HG03558 (cell line): Measurements from ENCODE around the gene TOGARAM2.

Experiments used
- ATAC-seq: cut with Tn5 transposase; IDR thresholded peaks from one replicate; pipeline ENCODE4 v1.9.1; 2021; ENCODE audit warnings: moderate number of reproducible peaks; ENCODE audit not compliant: unreplicated experiment; ENCODE audit errors: extremely low read depth

The TOGARAM2 gene

GRCh38 chr2:28995765-28996750, 15.0 kb downstream of the TOGARAM2 start:
- no peak for ATAC-seq

GRCh38 chr2:28997237-28997846, 16.2 kb downstream of the TOGARAM2 start:
- ATAC-seq: no peak

DNA sequence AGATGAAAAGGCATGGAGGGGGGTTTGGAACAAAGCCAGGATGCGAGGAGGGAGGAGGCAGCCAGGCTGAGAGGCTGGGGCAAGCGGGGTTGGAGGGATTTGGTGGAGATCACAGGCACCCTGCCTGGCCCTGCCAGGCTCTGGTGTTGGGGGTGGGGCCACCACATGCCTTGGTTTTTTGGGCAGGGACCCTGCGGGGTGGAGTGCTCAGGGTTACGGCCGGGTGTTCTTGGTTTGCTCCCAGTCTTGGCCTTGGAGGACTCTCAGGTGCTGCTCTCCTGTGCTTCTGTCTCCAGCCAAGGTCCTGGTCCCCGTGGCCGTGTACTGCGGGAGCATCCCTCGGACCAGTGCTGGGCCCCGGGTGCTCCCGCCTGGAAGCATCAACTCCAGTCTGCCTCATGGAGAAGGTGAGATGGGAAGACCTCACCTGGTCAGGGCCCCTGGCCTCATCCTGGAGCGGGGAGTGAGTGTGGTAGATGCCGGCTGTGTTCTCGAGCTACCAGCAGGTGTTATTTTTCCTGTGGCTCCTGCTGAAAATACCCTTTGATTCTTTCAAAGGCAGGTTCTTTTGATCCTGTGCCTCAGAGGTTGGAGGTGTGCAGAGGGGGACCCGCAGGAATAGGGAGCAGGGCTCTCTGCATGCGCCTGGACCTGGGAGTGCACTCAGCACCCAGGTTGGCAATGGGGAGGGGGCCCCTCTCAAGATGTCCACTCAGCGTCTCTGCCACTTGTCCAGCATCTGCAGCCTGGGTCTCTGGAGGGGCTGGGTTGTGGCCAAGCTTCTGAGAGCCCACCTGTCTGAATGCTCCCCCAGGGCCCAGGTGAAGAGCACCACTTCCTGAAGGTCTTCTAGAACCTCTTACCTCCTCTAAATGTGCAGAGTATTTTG, 17.0 kb downstream of the TOGARAM2 start:
- no peak for ATAC-seq

GRCh38 chr2:29000481-29000880, 19.4 kb downstream of the TOGARAM2 start:
- ATAC-seq: no peak

- ATAC-seq: no peak
Observed at GRCh38 chr2:29000956-29001355, 19.9 kb downstream of the TOGARAM2 start.

GRCh38 chr2:29001806-29002205, 20.7 kb downstream of the TOGARAM2 start:
- ATAC-seq: no peak

- no peak for ATAC-seq
Observed at GRCh38 chr2:29004755-29005154, 23.7 kb downstream of the TOGARAM2 start.

- no peak for ATAC-seq
Observed at GRCh38 chr2:29005331-29005730, 24.2 kb downstream of the TOGARAM2 start.

GRCh38 chr2:29006092-29006979, 25.2 kb downstream of the TOGARAM2 start:
- no peak for ATAC-seq

DNA sequence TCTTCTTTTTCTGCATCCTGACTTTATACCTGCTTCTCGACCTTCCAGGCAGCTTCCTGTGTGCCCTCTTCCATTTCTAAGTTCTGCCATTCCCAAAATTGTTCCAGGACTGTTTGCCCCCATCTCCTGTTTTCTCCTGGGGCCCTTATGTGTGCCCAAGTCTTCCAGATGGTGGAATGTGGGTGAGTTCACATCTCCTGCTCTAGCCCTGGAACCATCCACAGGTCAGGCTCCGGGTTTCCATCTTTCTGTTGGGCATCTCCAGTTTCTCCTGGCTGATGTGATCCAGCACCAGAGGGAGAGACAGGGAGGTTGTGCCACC, 25.8 kb downstream of the TOGARAM2 start:
- no peak for ATAC-seq

DNA sequence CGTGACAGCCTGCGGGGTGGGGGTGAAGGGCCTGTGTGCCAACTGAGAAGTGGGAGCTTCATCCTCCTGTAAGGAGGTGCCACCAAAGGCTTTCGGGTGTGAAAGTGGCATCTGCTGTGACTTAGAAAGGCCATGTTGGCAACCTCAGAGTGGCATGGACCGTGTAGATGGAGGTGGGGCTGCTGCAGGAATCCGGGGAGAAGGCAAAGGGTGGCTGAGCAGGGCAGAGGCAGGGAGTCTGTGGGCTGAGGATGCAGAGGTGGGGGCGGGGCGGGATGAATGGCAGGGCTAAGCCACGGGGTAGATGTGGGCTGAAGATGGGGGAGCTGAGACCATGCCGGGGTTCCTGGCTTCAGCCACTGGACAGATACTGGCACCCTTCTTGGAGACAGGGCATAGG, 28.2 kb downstream of the TOGARAM2 start:
- no peak for ATAC-seq

DNA sequence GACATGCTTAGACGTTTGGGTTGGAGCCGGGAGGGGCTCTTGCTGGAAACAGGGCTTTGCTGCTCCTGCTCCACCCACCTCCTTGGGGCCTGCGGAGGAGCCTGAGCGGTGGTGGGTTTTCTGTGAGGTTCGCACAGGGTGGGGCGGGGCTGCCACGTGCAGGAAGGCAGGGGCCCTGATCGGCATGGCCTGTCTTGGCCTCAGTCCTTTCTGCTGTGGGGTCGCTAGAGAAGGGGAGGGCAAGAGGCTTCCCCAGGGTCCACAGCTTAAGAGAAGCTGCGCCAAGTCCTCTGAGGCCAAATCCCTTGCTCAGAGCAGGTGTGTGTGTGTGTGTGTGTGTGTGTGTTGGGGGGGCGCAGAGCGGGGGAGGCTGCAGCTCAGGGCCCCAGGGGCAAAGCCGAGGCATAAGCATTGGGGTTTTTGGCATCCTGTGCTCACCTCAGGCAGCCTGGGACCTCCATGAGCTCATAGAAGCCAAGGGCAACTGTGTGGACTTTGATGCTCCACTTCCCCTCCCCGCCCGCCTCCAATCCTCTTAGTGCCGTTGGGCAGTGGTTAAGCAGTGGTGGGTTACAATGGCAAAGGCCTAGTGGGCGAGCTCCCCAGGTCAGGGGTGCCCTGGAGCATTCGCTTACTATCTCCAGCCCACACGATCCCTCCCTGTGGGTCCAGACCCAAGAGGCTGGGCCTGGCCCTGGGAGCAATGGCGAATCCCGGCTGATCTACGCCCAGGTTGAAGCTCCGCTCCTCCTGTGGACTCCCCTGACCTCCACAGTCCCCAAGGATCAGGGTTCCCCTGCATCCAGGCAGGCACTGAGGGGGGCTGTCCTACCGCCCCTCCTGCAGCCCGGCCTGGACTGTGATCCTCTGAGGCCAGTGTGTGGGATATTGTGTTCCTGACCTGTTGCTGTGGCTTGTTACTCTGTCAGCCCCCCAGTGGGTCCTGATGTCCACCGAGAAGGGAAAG, 28.9 kb downstream of the TOGARAM2 start:
- ATAC-seq: no peak

GRCh38 chr2:29010946-29011345, 29.8 kb downstream of the TOGARAM2 start:
- ATAC-seq: no peak

DNA sequence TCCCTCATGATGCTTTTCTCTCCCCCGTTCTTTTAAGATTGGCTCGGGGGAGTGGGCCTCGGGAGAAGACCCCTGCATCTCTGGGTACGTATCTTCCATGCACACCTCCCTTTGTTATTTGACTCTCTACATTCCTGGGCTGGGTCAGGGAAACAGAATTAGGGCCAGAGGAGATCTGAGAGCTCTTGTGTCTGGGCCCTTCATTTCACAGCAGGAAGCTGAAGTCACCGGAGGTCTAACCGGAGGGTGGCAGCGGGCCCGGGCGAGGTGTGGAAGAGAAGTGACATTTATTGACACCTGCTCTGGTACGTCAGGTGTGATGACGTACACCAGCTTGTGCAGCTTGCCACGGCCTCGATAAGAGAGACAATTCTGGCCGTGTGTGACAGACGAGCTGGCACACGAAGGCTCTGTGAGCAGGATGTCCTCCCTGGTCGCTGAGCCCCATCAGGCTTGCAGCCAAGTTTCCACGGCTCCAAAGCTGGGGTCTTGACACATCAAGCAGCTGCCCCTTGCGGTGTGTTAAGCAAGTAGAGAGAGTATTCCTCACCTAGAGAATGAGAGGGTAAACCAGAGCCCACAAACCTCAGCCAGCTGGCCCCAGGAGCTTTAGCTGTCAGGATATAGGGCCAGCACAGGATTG, 30.4 kb downstream of the TOGARAM2 start:
- ATAC-seq: no peak

GRCh38 chr2:29012211-29012681, 31.1 kb downstream of the TOGARAM2 start:
- ATAC-seq: no peak

DNA sequence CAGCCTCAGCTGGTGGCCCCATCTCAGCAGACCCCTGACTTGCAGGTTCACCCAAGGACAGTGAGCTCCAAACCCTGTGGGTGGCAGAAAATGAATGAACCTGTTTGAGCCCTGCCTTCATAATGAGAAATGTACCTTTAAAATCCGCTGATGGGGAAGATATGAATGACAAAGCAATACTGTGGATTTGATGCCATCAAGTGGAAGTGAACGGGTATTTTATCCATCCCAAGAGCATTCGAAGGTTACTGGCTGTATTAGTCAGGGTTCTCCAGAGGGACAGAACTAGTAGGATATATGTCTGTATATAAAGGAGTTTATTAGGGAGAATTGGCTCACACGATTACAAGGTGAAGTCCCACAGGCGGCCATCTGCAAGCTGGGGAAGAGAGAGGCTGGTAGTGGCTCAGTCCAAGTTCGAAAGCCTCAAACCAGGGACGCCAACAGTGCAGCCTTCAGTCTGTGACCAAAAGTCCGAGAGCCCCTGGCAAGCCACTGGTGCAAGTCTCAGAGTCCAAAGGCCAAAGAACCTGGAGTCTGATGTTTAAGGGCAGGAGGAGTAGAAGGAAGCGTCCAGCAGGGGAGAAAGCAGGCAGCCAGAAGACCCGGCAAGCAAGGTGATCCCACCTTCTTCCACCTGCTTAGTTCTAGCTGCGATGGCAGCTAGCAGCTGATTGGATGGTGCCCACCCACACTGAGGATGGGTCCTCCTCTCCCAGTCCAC, 32.1 kb downstream of the TOGARAM2 start:
- ATAC-seq: no peak

DNA sequence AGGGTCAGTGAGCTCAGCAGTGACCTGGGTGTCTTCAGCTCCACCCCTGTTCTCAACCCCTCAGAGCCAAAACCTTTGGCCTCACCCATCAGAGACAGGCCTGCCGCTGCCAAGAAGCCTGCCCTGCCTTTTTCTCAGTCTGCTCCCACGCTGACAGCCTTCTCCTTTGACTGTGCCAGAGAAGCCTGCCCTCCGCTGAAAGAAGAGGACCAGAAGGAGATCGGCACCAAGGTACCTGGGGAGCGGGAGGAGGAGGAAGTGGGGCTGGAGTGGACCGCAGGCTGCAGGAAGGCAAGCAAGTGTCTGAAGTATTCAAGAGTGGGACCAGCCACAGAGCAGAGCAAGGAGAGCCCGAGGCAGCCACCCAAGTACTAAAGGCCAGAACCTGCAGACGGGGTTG, 33.2 kb downstream of the TOGARAM2 start:
- no peak for ATAC-seq
